Tibial nerve (tissue), 3 donors: Measurements from ENCODE around the gene INO80E.

Experiments
- POLR2A ChIP-seq, 2 donors: fragments of 450-650 bp; IDR thresholded peaks; one replicate each; pipeline ENCODE4 v1.6.1; 2017; ENCODE audit warnings: antibody characterized with exemption in 2 of 2, mild to moderate bottlenecking in 2 of 2, moderate library complexity in 2 of 2
- TF ChIP-seq, protein P1 (sequence below), 5 experiments: fragments of 200-600 bp in 3 of 5; fragments of 450-650 bp in 2 of 5; sonication (generic) in 3 of 5; IDR thresholded peaks; one replicate each; pipeline ENCODE4 v1.5.1; 2016 to 2019; ENCODE audit warnings: antibody characterized with exemption in 5 of 5, mild to moderate bottlenecking in 3 of 5, moderate library complexity in 2 of 5

DNA sequence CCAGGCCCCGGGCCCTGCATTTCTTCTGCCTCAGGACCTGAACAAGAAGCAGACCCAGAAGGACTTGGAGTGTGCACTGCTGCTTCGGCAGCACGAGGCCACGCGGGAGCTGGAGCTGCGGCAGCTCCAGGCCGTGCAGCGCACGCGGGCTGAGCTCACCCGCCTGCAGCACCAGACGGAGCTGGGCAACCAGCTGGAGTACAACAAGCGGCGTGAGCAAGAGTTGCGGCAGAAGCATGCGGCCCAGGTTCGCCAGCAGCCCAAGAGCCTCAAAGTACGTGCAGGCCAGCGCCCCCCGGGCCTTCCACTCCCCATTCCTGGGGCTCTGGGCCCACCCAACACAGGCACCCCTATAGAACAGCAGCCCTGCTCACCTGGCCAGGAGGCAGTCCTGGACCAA is 9.8 kb upstream of the INO80E start:
- TF ChIP-seq, protein P1, sequence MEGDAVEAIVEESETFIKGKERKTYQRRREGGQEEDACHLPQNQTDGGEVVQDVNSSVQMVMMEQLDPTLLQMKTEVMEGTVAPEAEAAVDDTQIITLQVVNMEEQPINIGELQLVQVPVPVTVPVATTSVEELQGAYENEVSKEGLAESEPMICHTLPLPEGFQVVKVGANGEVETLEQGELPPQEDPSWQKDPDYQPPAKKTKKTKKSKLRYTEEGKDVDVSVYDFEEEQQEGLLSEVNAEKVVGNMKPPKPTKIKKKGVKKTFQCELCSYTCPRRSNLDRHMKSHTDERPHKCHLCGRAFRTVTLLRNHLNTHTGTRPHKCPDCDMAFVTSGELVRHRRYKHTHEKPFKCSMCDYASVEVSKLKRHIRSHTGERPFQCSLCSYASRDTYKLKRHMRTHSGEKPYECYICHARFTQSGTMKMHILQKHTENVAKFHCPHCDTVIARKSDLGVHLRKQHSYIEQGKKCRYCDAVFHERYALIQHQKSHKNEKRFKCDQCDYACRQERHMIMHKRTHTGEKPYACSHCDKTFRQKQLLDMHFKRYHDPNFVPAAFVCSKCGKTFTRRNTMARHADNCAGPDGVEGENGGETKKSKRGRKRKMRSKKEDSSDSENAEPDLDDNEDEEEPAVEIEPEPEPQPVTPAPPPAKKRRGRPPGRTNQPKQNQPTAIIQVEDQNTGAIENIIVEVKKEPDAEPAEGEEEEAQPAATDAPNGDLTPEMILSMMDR (IDR thresholded peaks at IDR 0.05), result no peak
- no peak for TF ChIP-seq POLR2A (IDR thresholded peaks at IDR 0.05)
